Measurements from ENCODE around the gene MYO19. TPM values are rescaled to one million over a fixed set of nuclear protein-coding genes. Genes with fewer than 3 reads are reported as not detected.

MYO19 gene
- 100 to 1,000 TPM; 150 to 286 (median 213) TPM for total RNA-seq

- peaks cover 0 to 7% (median 5%) of the 10 kb centered on the region in 4 donors for H3K4me1 ChIP-seq
- H3K4me3 ChIP-seq = peak within 1 kb of the TSS; percentile 69 to 95 (median 80)
- peak; percentile 79 to 84 for TF ChIP-seq POLR2A (IDR thresholded peaks at IDR 0.05)
- TF ChIP-seq CTCF (IDR thresholded peaks at IDR 0.05) = peak in 2 of 6 experiments; percentile 22 to 37
- peak; percentile 86 to 95 (median 94) for DNase-seq
- H3K9me3 ChIP-seq = no peaks in the 10 kb centered on the region
- no peaks in the 10 kb centered on the region for H3K27me3 ChIP-seq
- peaks cover 0 to 32% (median 0%) of the 10 kb centered on the region in 3 donors for H3K36me3 ChIP-seq
- H3K27ac ChIP-seq = peak within 1 kb of the TSS; percentile 90 to 99 (median 94)
These were observed at the start of gene MYO19, which contains the start of gene PIGW for GRCh38 chr17:36534840-36535668. Gene MYO19, minus strand, starts transcription at chr17:36534868. Its CDS starts 2,330 bp downstream, at chr17:36532538. Gene PIGW, plus strand, starts transcription at chr17:36534987. Its CDS starts 2,115 bp downstream, at chr17:36537102.

- DNase-seq = no peak
- no peak for TF ChIP-seq POLR2A (IDR thresholded peaks at IDR 0.05)
- no peak for TF ChIP-seq CTCF (IDR thresholded peaks at IDR 0.05)
- Histone ChIP-seq H3K4me3 (no peak overlapping the region), H3K4me1 (peaks cover 0 to 10% (median 0%) of the 10 kb centered on the region in 4 donors), H3K27me3 (no peaks in the 10 kb centered on the region), H3K36me3 (peaks cover 0 to 98% (median 2%) of the 10 kb centered on the region in 3 donors), H3K27ac (peak overlapping the region in 1 of 4 donors; percentile 47), H3K9me3 (no peaks in the 10 kb centered on the region)
These were observed 49.1 kb upstream of the MYO19 start for GRCh38 chr17:36583787-36584186.

GRCh38 chr17:36578671-36579070 is 44.0 kb upstream of the MYO19 start:
- H3K27ac ChIP-seq = no peak overlapping the region
- H3K27me3 ChIP-seq = no peaks in the 10 kb centered on the region
- H3K36me3 ChIP-seq = peaks cover 0 to 83% (median 0%) of the 10 kb centered on the region in 3 donors
- peaks cover 0 to 5% (median 0%) of the 10 kb centered on the region in 4 donors for H3K4me1 ChIP-seq
- no peak overlapping the region for H3K4me3 ChIP-seq
- DNase-seq = no peak
- no peaks in the 10 kb centered on the region for H3K9me3 ChIP-seq
- TF ChIP-seq CTCF (IDR thresholded peaks at IDR 0.05) (no peak), POLR2A (IDR thresholded peaks at IDR 0.05) (no peak)

- Histone ChIP-seq H3K9me3 (no peaks in the 10 kb centered on the region), H3K27me3 (no peaks in the 10 kb centered on the region), H3K27ac (no peak overlapping the region), H3K4me3 (no peak overlapping the region), H3K36me3 (peaks cover 0 to 82% (median 0%) of the 10 kb centered on the region in 3 donors), H3K4me1 (no peaks in the 10 kb centered on the region)
- TF ChIP-seq CTCF (IDR thresholded peaks at IDR 0.05) (no peak), POLR2A (IDR thresholded peaks at IDR 0.05) (no peak)
- DNase-seq = no peak
These were observed 42.1 kb upstream of the MYO19 start for GRCh38 chr17:36576793-36577192.

GRCh38 chr17:36575028-36575427 is 40.4 kb upstream of the MYO19 start:
- TF ChIP-seq POLR2A (IDR thresholded peaks at IDR 0.05) (no peak), CTCF (IDR thresholded peaks at IDR 0.05) (no peak)
- H3K4me3 ChIP-seq = no peak overlapping the region
- no peak overlapping the region for H3K27ac ChIP-seq
- no peaks in the 10 kb centered on the region for H3K27me3 ChIP-seq
- no peaks in the 10 kb centered on the region for H3K4me1 ChIP-seq
- H3K36me3 ChIP-seq = peaks cover 0 to 82% (median 0%) of the 10 kb centered on the region in 3 donors
- DNase-seq = no peak
- no peaks in the 10 kb centered on the region for H3K9me3 ChIP-seq

All from Peyer's patch (tissue), 4 donors.